Right forelimb (tissue), 1 donor: ENCODE measurements around the gene HSPG2.

Source experiments
- DNase-seq: peaks from one replicate; pipeline ENCODE4 v3.0.0-alpha.2; 2018

HSPG2 gene

DNA sequence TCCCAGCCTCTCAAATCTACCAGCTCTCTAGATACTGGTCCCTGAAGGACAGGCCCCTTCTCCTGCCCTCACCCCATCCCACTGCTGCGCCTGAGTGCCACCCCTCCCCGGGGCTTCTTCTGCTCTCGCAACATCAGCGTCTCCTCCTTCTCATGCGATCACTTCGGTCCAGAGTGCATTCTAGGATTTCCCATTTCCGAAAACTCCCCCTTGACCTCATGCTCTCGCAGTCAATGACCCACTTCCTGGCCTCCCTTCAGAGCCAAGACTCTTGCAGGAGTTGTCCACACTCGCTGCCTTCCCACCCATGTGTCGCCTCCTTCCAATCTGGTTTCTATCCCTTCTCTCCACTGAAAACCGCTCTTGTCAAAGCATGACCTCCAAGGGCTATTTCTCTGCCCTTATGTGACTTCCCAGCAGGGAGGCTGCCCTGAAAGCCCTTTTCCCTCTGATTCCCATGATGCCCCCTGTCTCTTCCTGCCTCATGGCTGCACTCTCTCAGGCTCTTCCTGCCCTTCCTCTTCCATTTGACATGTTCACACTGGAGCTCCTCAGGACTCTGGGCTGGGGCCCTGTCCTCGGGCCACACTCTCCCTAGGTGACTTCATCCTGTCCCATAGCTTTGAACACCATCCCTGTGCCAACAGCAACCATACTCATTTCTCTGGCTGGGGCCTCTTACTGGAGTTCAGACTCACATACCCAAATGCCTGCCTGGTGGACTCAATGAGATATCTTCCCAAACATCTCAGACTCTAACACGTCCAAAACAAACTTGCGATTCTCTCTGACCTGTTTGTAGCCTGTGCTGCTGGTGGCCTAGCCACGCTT, 79.1 kb downstream of the HSPG2 start:
- no peak for DNase-seq

DNA sequence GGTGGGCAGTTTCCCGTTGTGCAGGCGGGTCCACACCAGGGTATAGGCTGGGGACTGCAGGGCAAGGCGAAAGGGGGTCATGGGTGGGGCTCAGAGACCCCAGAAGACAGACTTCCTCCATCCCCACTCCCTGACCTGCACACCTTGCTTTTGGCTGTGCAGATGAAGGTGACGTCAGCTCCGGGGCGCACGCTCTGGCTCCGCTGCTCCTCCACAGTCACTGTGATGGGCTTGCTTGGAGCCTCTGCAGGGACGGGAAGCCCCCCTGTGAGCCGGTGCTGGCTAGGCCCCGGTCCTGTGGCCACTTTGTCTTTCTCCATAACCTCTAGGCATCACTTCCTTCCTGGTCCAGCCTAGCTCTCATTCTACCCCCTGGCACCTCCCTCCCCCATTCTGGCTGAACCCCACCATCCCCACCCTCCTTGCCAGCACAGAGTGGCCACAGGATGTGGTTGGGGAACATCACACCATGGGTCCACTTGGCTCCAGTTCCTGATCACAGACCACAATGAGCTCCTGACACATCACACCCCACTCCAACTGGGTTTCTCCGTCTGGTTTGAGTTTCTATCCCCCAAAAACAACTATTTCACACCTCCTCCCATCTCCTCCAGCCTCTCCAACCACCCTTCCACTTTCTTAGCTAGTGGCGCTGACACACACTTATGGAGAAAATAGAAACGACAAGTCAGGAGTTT, 79.8 kb downstream of the HSPG2 start:
- no peak for DNase-seq

DNA sequence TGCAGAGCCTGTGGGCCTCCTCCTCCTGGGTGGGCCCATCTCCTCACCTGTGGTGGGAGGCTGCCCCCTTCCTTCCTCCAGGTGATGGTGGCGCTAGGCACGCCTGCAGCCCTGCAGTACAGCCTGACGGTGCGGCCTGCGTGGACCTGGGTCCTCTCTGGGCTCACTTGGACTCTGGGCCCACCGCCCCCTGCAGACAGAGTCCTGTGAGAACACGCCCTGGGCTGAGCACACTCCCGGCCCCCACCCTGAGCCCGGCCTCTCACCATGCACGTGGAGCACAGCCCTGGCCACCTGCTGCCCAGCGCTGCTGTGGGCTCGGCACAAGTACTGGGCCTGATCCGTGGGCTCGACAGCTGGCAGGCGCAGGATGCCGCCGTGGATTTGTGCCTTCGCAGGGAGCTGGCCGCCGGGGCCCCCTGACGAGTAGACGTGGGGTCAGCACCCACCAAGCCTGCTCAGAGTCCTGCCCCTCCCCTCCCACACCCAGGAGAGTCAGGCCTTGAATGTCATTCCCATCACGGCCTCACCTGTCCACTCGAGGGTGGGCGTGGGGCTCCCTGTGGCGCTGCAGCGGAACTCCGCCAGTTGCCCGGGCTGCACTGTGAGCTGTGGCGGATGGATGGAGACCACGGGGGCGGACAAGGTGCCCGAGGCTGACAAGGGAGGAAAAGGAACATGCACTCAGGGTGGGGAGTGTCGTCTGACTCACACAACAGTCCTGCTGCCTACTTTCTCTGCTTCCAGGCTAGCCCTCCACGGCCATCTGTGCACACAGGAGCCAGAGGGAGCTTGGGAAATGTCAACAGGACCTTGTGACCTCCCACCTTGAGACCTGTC, 81.6 kb downstream of the HSPG2 start:
- DNase-seq, result no peak

DNA sequence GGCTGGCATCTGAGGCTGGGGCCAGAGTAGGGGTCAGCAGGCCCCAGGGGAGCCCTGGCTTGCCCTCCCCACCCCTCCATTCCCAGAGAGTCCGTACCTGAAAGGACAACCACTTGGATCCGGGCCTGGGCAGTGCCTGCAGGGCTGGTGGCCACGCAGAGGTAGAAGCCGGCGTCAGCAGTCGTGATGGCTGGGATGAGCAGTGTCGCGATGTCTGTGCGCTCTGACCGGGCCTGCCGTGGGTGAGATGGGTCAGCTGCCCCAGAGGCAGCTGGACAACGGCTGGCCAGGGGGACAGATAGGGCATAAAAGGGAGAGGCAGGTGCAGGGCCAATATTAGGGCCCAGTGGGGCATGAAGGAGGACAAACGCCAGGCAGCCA, 82.4 kb downstream of the HSPG2 start:
- no peak for DNase-seq

DNA sequence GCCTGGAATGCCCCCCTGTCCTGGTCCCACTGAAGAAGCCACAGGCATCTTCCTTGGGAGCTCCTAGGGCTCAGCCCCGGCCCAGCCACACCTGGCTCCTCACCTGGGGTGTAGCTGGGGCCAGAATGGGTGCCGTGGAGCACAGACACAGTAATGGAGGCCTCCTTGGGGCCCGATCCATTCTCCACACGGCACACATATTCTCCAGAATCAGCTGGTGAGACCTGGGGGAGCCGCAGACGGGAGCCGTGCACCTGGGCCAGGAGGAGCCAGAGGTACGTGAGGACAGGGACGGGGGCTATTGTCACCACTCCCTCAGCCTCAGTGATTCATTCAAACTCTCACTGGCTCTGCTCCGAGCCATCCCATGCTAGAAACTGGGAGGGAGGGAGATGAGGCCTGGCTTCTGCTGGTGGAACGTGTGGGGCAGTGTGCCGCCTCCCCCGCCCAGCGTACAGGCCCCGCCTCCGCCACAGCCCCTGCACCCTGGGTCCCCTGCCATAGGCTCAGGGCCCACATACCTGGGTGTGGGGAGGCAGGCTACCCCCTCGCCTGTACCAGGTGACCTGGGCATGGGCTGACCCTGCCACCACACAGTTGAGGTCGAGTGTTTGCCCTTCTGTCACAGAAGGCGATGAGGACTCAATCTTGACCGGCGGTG, 82.9 kb downstream of the HSPG2 start:
- no peak for DNase-seq

DNA sequence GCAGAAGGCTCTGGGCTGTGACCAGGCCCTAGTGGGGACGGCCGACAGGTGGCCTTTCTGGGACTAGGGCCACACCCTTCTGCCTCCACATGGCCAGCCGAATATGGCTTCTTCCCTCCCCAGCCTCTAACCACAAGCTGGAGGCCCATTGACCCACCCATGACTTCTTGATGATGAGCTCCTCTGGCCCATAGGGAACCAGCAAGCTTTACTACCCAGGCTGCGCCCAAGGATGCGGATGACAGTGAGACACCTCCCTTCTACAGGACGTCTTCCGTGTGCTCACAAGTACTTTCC, 84.0 kb downstream of the HSPG2 start:
- no peak for DNase-seq

DNA sequence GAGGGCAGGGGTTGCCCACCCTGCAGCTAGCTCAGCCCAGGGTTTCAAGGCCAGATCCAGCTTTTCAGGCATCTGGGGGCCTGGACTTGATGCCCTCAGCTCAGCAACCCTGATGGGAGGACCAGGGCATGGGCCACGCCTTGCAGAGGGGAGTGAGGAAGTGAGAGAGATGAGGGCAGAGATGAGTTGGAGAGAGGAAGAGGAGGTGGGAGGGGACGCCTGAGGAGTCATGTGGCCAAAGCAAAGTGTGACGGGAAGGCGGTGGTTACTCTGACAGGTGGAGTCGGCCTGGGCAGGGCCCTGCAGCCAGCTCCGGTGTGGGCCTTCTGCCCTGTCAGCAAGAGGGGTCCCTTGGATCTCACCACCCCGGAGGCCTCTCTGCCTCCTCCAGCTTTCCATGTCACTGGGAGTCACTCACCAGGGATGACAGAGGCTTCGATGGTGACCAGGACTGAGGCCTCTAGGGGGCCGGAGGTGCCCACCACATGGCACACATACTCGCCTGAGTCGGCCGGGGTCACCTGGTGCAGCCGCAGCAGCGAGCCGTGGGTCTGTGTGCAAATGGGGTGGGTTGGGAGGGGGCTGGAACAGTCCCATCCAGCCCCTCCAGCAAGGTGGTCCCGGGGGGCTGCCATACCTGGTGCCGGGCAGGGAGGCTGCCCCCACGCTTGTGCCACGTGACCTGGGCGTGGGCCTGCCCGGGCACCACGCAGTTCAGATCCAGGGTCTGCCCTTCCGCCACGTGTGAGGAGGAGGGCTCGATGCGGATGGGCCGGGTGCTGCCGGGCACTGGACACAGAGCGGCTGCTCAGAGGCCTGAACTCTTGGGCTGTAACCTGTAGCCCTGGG, 84.6 kb downstream of the HSPG2 start:
- DNase-seq, result no peak

DNA sequence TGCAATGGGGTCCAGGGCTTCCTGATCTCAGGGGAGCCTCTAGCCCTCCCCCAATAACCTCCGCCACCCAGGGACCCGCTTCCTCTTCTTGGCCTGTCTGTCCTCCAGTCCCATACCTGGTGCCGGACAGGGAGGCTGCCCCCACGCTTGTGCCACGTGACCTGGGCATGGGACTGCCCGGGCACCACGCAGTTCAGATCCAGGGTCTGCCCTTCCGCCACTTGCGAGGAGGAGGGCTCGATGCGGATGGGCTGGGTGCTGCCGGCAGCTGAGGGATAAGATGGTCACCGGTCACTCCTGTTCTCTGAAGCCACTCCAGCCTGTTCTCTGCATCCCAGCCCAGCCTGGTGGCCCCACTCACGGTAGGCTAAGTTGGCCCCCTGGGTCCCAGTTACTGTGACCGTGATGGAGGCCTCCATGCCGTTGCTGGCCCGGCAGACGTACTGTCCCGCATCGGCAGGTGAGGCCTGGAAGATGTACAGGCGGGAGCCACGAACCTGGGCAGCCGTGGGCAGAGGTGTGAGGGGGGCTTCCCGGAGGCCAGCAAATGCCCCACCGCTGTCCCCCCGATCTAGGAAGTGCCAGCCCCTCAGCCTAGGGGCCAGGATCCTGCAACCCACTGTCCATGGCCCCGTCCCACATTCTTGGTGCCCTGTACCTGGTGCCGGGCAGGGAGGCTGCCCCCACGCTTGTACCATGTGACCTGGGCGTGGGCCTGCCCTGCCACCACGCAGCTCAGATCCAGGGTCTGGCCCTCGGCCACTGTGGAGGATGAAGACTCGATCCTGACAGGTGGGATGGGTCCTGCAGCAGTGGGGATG, 85.5 kb downstream of the HSPG2 start:
- no peak for DNase-seq

DNA sequence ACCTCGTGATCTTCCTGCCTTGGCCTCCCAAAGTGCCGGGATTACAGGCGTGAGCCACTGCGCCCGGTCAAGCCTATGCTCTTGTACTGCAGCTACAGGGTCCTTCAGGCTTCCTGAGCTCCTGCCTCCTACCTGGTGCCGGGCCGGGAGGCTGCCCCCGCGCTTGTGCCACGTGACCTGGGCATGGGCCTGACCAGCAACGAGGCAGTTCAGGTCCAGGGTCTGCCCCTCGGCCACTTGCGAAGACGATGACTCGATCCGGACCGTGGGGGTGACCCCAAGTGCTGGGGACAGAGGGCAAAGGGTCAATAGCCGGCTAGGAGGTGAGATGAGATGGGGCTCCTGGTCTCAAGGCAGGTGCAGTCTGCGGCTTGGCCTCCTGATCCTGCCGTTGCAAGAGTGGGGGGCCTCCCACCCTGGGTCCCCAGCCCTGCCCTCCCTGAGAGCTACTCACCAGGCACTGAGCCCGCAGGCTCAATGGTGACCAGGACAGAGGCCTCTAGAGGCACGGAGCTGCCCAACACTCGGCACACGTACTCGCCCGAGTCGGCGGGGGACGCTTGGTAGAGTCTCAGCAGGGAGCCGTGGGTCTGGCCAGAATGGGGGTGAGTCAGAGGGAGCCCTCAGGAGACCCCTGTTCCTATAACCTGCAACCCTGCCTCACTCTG, 87.1 kb downstream of the HSPG2 start:
- no peak for DNase-seq

DNA sequence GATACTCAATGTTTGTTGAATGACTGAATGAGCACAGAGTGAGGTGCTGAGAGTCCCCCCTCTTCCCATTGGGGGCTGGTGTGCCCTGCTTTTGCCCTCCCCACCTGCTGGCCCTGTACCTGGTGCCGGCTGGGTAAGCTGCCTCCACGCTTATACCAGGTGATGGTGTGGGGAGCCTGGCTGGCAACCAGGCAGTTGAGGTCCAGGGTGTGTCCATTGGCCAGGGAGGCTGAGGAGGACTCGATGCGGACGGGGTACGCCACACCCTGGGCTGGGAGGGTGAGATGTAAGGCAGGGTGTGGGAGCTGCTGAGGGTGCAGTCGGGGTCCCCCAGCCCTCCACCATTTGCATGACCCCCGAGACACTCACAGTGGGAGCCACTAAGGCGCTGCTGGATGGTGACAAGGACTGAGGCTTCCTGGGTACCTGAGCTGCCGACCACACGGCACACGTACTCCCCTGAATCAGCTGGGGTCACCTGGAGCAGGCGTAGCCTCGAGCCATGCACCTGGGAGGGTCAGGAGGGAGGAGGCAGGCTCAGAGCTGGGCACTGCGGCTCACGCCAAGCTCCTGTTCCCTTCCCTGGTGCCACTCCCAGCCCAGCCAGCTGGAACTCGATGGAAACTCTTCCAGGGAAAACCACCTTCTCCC, 88.5 kb downstream of the HSPG2 start:
- DNase-seq, result no peak

DNA sequence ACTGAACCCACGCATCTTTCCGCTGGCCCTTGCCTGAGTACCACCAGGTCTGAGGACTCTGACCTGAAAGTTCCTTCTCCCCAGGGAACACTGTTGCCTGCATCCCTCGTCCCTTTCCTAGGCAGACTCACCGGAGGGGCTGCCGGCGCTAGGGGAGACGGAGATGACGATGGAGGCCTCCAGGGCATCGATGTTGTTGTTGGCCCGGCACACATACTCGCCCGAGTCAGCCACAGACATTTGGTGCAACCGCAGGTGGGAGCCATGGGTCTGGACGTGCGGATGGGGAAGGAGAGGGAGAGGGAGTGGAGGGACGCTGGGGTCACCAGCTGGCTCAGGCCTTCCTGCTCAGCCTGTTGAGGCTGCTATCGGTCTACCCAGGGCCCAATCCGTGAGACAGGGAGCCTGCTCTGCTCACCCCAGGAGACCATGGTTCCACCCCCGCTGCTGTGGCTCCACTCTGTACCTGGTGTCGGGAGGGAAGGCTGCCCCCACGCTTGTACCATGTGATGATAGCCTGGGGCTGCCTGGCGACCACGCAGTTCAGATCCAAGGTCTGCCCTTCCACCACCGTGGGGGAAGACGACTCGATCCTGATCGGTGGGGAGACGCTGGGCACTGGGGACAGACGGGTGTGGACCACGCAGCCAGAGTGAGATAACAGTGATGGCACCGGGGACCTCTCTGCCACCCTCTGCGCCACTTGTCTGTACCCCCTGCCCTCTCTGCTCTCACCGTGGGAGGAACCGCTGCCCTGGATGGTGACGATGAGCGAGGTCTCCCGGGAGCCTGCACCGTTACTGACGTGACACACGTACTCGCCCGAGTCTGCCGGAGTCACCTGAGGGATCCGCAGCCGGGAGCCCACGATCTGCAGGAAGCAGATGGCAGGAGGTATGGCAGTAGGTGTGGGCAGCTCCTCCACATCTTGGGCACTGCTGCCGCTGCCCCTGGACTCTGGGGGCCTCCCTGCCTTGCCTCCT, 89.6 kb downstream of the HSPG2 start:
- no peak for DNase-seq

DNA sequence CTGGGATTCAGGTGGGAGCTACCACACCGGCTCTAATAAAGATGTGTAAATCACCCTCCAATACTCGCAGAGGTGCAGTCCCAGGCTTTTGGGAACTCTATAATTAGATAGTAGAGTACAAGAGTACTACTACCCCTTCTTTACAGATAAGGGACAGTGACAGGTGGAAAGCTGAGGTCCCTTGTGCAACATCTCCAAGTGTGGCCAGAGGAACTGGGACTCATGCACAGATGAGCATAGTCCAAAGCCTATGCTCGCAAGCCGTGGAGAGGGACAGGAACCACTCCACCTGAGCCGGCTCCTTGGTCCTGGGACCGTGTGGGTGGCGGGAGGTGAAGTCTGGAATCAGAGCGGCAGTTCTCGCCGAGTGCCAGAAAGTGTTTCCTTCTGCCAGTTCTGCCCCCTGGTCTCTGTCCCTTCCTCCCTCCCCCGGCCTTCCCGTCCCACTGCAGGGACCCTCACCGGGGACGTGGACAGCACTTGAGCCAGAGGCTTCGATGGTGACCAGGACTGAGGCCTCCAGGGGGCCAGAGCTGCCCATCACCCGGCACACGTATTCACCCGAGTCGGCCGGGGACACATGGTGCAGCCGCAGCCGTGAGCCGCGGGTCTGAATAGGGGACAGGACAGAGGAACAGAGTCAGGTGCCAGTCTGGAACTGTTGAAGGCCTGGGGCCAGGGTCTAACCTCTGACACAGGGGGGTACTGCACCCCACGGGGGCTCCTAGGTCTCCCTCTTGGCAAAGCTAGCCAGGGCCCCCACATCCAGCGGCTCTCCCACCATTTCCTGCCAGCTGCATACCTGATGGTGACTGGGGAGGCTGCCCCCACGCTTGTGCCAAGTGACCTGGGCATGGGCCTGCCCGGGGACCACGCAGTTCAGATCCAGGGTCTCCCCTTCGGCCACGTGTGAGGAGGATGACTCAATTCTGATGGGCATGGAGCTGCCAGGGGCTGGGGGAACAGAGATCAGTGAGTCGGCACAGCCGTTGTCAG, 91.2 kb downstream of the HSPG2 start:
- DNase-seq, result no peak

DNA sequence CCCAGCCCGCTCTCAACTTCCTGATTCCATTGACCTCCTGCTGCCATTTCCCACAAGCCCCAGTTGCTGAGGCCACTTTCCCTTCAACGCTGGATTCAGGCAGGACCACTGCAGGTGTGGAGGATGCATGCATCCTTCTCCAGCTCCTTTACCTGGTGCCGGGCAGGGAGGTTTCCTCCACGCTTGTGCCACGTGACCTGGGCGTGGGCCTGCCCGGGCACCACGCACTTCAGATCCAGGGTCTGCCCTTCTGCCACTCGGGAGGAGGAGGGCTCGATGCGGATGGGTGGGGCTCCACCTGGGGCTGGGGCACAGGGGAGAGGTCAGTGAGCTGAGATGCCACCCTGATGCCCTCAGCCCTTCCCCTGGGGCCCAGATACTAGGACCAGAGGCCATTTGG, 93.1 kb downstream of the HSPG2 start:
- no peak for DNase-seq

DNA sequence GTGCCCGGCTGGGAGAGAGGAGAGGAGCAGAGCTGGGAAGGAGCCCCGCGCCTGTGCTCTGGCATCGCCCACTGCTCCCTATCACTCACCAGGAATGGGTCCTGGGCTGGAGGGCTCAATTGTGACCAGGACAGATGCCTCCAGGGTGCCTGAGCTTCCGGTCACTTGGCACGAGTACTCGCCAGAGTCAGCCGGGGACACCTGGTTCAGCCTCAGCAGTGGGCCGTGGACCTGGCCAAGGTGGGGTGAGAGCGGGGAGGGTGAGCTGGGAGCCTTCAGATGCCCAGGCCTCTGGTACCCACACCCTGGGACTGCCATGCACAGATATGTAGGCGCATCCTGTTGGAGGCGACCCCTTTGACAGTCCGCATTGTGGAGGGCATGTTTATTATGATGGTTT, 93.9 kb downstream of the HSPG2 start:
- no peak for DNase-seq

DNA sequence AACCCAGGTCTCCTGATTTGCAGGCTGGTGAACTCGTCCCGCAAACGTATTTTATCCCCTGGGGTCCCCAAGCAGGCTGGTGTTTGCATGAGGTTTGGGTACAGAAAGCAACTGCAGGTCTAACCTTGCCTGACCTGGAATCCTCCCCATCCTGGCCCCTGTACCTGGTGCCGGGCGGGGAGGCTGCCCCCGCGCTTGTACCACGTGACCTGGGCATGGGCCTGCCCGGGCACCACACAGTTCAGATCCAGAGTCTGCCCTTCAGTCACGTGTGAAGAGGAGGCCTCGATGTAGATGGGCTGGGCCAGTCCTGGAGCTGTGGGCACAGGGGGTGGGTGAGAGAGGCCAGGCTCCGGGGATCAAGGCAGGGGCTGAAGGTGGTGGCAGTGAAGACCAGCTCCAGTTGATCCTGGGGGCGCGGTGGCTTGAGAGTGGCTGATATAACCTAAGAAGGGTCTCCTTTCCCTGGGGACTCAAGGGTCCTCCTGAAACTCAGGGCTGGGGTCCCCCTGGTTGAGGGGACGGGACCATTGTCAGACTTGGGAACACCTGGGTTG, 94.4 kb downstream of the HSPG2 start:
- no peak for DNase-seq

DNA sequence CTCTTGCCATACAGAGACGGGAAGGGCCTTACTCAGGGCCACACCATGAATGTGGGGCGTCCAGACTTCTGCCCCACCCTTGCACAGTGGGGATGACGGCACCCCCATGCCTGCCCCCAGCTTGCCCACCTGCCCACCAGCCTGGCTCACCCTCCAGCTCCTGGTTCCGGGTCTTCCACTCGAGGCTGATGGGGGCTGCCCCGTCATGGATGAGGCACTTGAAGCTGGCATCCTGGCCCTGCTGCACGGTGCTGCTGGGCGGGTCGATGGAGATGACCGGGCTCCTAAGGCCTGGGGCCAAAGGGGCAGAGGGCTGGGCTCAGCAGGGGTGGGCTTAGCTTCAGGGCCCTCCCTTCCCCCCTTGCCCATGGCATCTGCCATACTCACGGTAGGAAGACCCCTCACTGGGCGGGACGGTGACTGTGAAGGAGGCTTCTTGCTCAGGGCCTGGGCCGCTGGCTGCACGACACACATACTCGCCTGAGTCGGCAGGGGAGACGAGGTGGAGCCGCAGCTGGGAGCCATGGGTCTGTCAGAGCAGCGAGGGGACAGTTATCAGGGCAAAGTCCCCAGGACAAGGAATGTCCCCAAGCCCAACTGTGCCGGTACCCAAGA, 95.2 kb downstream of the HSPG2 start:
- no peak for DNase-seq

DNA sequence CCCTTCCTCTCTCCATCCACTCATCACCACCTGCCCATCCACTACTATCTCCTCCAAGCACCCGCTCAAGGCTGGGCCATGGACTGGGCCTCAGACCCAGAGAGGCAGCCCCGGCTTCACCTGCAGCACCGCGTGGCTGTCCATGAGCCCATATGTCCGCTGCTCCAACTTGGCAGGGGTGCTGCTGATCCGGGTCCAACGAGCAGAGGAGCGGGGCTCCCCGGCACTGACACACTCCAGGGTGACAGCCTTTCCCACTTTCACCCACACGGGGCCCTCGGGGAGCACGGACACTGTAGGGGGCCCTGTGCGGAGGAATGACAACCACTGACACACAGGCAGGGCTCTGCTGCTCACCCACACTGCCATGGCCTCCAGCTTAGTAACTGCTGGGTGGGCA, 96.1 kb downstream of the HSPG2 start:
- no peak for DNase-seq
